Keratinocyte (primary cell): Measurements from ENCODE around the gene KCNB1. TPM values are rescaled to one million over a fixed set of nuclear protein-coding genes. Genes with fewer than 3 reads are reported as not detected.

Experiments
- DNase-seq: peaks from one replicate; pipeline ENCODE4 v3.0.0-alpha.2; 2011; ENCODE audit warnings: low read depth, missing footprints, low spot score
- FAIRE-seq: peaks from 2 replicates; lab custom pipeline; 2011; peaks lifted over from hg19 to GRCh38; lab: Jason Lieb, UNC
- H2AFZ ChIP-seq: 2 replicates; pipeline ENCODE4 v1.6.0; 2012; ENCODE audit warnings: low read length, control low read depth, inconsistent platforms; ENCODE audit not compliant: control insufficient read depth
- H3K27ac ChIP-seq: 2 replicates; pipeline ENCODE4 v1.5.1; 2011; ENCODE audit warnings: low read length; ENCODE audit not compliant: control insufficient read depth, insufficient read depth
- H3K27me3 ChIP-seq: 3 replicates; pipeline ENCODE4 v1.6.0; 2011; ENCODE audit warnings: low read length; ENCODE audit not compliant: control insufficient read depth, insufficient read depth; ENCODE audit errors: extremely low read depth
- H3K36me3 ChIP-seq, 2 experiments: 2 replicates in 1 of 2; 3 replicates in 1 of 2; pipeline ENCODE4 v1.5.1; 2011; ENCODE audit warnings: low read length in 2 of 2, mild to moderate bottlenecking in 1 of 2; ENCODE audit not compliant: control insufficient read depth in 2 of 2, insufficient read depth in 2 of 2; ENCODE audit errors: extremely low read depth in 1 of 2
- H3K4me1 ChIP-seq: 3 replicates; pipeline ENCODE4 v1.5.1; 2011; ENCODE audit warnings: low read length; ENCODE audit not compliant: control insufficient read depth, insufficient read depth; ENCODE audit errors: extremely low read depth
- H3K4me2 ChIP-seq: 3 replicates; pipeline ENCODE4 v1.6.0; 2011; ENCODE audit warnings: low read depth, low read length; ENCODE audit not compliant: control insufficient read depth, insufficient read depth; ENCODE audit errors: extremely low read depth
- H3K4me3 ChIP-seq, 3 experiments: fragments of 200-600 bp in 1 of 3; sonication (generic) in 1 of 3; 2 replicates in 2 of 3; 3 replicates in 1 of 3; pipeline ENCODE4 v1.5.1; 2011 to 2016; ENCODE audit warnings: low read length in 3 of 3, mild to moderate bottlenecking in 3 of 3, control low read depth in 2 of 3, inconsistent platforms in 1 of 3, low read depth in 1 of 3, mixed read lengths in 1 of 3, mixed run types in 1 of 3, moderate library complexity in 1 of 3; ENCODE audit not compliant: control insufficient read depth in 2 of 3, insufficient read depth in 2 of 3; ENCODE audit errors: extremely low read depth in 1 of 3
- H3K79me2 ChIP-seq: 2 replicates; pipeline ENCODE4 v1.6.0; 2012; ENCODE audit warnings: low read length; ENCODE audit not compliant: control insufficient read depth, insufficient read depth
- H3K9ac ChIP-seq: 3 replicates; pipeline ENCODE4 v1.6.0; 2011; ENCODE audit warnings: low read length; ENCODE audit not compliant: control insufficient read depth, insufficient read depth; ENCODE audit errors: extremely low read depth
- H3K9me1 ChIP-seq: 3 replicates; pipeline ENCODE4 v1.6.0; 2011; ENCODE audit warnings: low read length; ENCODE audit not compliant: control insufficient read depth, insufficient read depth; ENCODE audit errors: extremely low read depth
- H3K9me3 ChIP-seq: 2 replicates; pipeline ENCODE4 v1.5.1; 2012; ENCODE audit warnings: low read depth, low read length; ENCODE audit not compliant: control insufficient read depth
- H4K20me1 ChIP-seq: 3 replicates; pipeline ENCODE4 v1.6.0; 2011; ENCODE audit warnings: low read length; ENCODE audit not compliant: control insufficient read depth, insufficient read depth; ENCODE audit errors: extremely low read depth
- EZH2 ChIP-seq: IDR thresholded peaks from one replicate; pipeline ENCODE4 v1.6.1; 2012; ENCODE audit warnings: inconsistent platforms, mild to moderate bottlenecking, low read length, moderate library complexity
- dilution Hi-C: fragments of 300-500 bp; cut with MboI; formaldehyde crosslinking; loops from one replicate; pipeline ENCODE4 v1.7.0; 2020; ENCODE audit warnings: low sequenced_read_pairs; ENCODE audit not compliant: extremely low pct_ligation_motif_present
- polyA plus RNA-seq, 5 experiments: library from polyadenylated mRNA; depleted of rRNA in 3 of 5; stranded (reverse) in 3 of 5; stranded (forward) in 1 of 5; unstranded in 1 of 5; fragments of >200 nt; gene quantifications; 1 replicate in 1 of 5; 2 replicates in 3 of 5; 3 replicates in 1 of 5; pipeline versions ENCODE4 v1.2.1 to v1.2.3, GENCODE V29; 2011 to 2012; ENCODE audit warnings: missing spikeins in 2 of 5, low read depth in 1 of 5, low replicate concordance in 1 of 5
- TF ChIP-seq, protein P1 (sequence below), 3 experiments: IDR thresholded peaks in 1 of 3; conservative IDR thresholded peaks in 1 of 3; optimal IDR thresholded peaks in 1 of 3; 2 replicates in 2 of 3; 3 replicates in 1 of 3; pipeline versions ENCODE3 to v1.5.1; 2011; ENCODE audit warnings: low read length in 3 of 3, mild to moderate bottlenecking in 3 of 3, moderate library complexity in 2 of 3, control low read depth in 1 of 3, inconsistent platforms in 1 of 3; ENCODE audit not compliant: insufficient read depth in 2 of 3; ENCODE audit errors: extremely low read depth in 1 of 3

Gene KCNB1
- polyA plus RNA-seq, 1 donor (not counting 4 experiments of a cell fraction or from before 2014, with no cell fraction given) = not detected

- no peak for DNase-seq
- Histone ChIP-seq H3K27ac (no peak overlapping the region), H3K4me2 (no peak overlapping the region)
These were observed 132.7 kb downstream of the KCNB1 start for GRCh38 chr20:49349694-49350252.

GRCh38 chr20:49349078-49349477, 133.4 kb downstream of the KCNB1 start:
- peaks cover 16% of the 10 kb centered on the region for H3K4me1 ChIP-seq
- no peak overlapping the region for H3K4me3 ChIP-seq
- FAIRE-seq = peak; percentile 72
- no peaks in the 10 kb centered on the region for H3K9me3 ChIP-seq
- TF ChIP-seq, protein P1, sequence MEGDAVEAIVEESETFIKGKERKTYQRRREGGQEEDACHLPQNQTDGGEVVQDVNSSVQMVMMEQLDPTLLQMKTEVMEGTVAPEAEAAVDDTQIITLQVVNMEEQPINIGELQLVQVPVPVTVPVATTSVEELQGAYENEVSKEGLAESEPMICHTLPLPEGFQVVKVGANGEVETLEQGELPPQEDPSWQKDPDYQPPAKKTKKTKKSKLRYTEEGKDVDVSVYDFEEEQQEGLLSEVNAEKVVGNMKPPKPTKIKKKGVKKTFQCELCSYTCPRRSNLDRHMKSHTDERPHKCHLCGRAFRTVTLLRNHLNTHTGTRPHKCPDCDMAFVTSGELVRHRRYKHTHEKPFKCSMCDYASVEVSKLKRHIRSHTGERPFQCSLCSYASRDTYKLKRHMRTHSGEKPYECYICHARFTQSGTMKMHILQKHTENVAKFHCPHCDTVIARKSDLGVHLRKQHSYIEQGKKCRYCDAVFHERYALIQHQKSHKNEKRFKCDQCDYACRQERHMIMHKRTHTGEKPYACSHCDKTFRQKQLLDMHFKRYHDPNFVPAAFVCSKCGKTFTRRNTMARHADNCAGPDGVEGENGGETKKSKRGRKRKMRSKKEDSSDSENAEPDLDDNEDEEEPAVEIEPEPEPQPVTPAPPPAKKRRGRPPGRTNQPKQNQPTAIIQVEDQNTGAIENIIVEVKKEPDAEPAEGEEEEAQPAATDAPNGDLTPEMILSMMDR (optimal IDR thresholded peaks at IDR 0.05 in 1 of 3, IDR thresholded peaks at IDR 0.05 in 1 of 3, conservative IDR thresholded peaks at IDR 0.05 in 1 of 3; ENCODE audit: extremely low read depth in 1 of 3, insufficient read depth in 2 of 3, low read length in 3 of 3) = no peak
- TF ChIP-seq EZH2 = no peak
- no peak overlapping the region for H2AFZ ChIP-seq
- no peak overlapping the region for H3K4me2 ChIP-seq
- no peaks in the 10 kb centered on the region for H3K9me1 ChIP-seq
- H4K20me1 ChIP-seq = no peaks in the 10 kb centered on the region
- H3K79me2 ChIP-seq = no peaks in the 10 kb centered on the region
- dilution Hi-C loops = no loop called here
- H3K36me3 ChIP-seq = no peaks in the 10 kb centered on the region
- no peak overlapping the region for H3K27ac ChIP-seq
- no peak for DNase-seq
- no peak overlapping the region for H3K9ac ChIP-seq
- H3K27me3 ChIP-seq = peaks cover 6% of the 10 kb centered on the region

More at GRCh38 chr20:49349694-49350252, 132.7 kb downstream of the KCNB1 start:
- Histone ChIP-seq H3K4me3 (no peak overlapping the region), H3K27me3 (peaks cover 8% of the 10 kb centered on the region), H3K4me1 (peaks cover 12% of the 10 kb centered on the region), H3K9me1 (no peaks in the 10 kb centered on the region), H3K36me3 (no peaks in the 10 kb centered on the region), H3K9me3 (no peaks in the 10 kb centered on the region), H4K20me1 (no peaks in the 10 kb centered on the region), H3K9ac (no peak overlapping the region), H2AFZ (no peak overlapping the region), H3K79me2 (no peaks in the 10 kb centered on the region)
- TF ChIP-seq EZH2 = no peak
- TF ChIP-seq, protein P1 (optimal IDR thresholded peaks at IDR 0.05 in 1 of 3, IDR thresholded peaks at IDR 0.05 in 1 of 3, conservative IDR thresholded peaks at IDR 0.05 in 1 of 3; ENCODE audit: extremely low read depth in 1 of 3, insufficient read depth in 2 of 3, low read length in 3 of 3) = no peak
- FAIRE-seq = no peak
- dilution Hi-C loops = no loop called here
